ENCODE measurements around the gene ASGR2. TPM values are rescaled to one million over a fixed set of nuclear protein-coding genes. Genes with fewer than 3 reads are reported as not detected.

ASGR2 gene
- total and polyA plus RNA-seq, 8 donors, result 0.29 to 0.80 (median 0.43) TPM; not detected in 2

GRCh38 chr17:7108560-7108925 is 6.1 kb downstream of the ASGR2 start:
- DNase-seq (no peak), ATAC-seq (no peak), FAIRE-seq (no peak)
- Histone ChIP-seq H3K4me3 (no peak overlapping the region), H3K36me3 (no peaks in the 10 kb centered on the region), H3K9me3 (no peaks in the 10 kb centered on the region), H3K4me1 (no peaks in the 10 kb centered on the region), H3K27me3 (no peaks in the 10 kb centered on the region), H3K27ac (no peak overlapping the region)
- TF ChIP-seq CTCF (IDR thresholded peaks at IDR 0.05), result no peak
- 67 to 77% methylated on average over 10 of the region's 10 CpGs for WGBS, 2 donors
- intact Hi-C loops (cut with DNase I), result no loop called here

- no peak overlapping the region for H3K27ac ChIP-seq
- no peak for ATAC-seq
Observed at GRCh38 chr17:7107795-7108559, 6.6 kb downstream of the ASGR2 start.

GRCh38 chr17:7107012-7107754 is 7.4 kb downstream of the ASGR2 start:
- H3K27ac ChIP-seq, result no peak overlapping the region
- intact Hi-C loops (cut with DNase I), result no loop called here
- DNase-seq, result no peak
- no peaks in the 10 kb centered on the region for H3K36me3 ChIP-seq
- no peak overlapping the region for H3K4me3 ChIP-seq
- H3K9me3 ChIP-seq, result no peaks in the 10 kb centered on the region
- WGBS, 2 donors, result 61 to 71% methylated on average over 20 of the region's 20 CpGs
- ATAC-seq, result no peak
- no peaks in the 10 kb centered on the region for H3K4me1 ChIP-seq
- no peaks in the 10 kb centered on the region for H3K27me3 ChIP-seq
- no peak for TF ChIP-seq CTCF (IDR thresholded peaks at IDR 0.05)
- no peak for FAIRE-seq

More at GRCh38 chr17:7107795-7108559, 6.6 kb downstream of the ASGR2 start:
- Histone ChIP-seq H3K9me3 (no peaks in the 10 kb centered on the region), H3K4me1 (no peaks in the 10 kb centered on the region), H3K36me3 (no peaks in the 10 kb centered on the region), H3K27me3 (no peaks in the 10 kb centered on the region), H3K4me3 (no peak overlapping the region)
- intact Hi-C loops (cut with DNase I), result no loop called here
- FAIRE-seq, result no peak
- no peak for DNase-seq
- 66 to 75% methylated on average over 32 of the region's 32 CpGs for WGBS, 2 donors
- no peak for TF ChIP-seq CTCF (IDR thresholded peaks at IDR 0.05)

DNA sequence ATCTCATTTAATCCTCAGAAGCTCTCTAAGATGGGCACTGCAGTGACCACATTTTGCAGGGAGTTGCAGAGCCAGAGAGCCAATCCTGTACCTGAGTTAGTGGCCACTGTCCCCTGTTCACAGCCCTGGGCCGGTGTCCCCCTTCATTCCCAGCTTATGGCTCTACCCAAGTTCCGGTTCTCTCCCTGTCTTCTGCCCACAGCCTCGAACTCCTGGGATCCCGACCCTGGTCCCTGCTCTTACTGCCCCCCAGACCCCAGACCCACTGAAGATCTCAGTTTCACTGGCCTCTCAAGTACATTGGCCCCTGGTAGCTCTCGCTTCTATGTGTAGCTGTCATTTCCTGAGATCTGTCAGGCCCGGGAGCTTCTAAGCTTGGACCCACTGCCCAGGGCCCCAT is 12.2 kb downstream of the ASGR2 start:
- intact Hi-C loops (cut with DNase I), result no loop called here

More for the DNA sequence above, 12.2 kb downstream of the ASGR2 start:
- Histone ChIP-seq H3K27ac (no peak overlapping the region), H3K4me3 (no peak overlapping the region), H3K9me3 (no peaks in the 10 kb centered on the region), H3K36me3 (no peaks in the 10 kb centered on the region), H3K4me1 (no peaks in the 10 kb centered on the region), H3K27me3 (no peaks in the 10 kb centered on the region)
- FAIRE-seq (no peak), DNase-seq (no peak), ATAC-seq (no peak)
- WGBS, 2 donors, result 55 to 60% methylated on average over 6 of the region's 6 CpGs
- TF ChIP-seq CTCF (IDR thresholded peaks at IDR 0.05), result no peak

All from pancreas (tissue), 10 donors.